ENCODE results near the gene NRGN.

NRGN gene

DNA sequence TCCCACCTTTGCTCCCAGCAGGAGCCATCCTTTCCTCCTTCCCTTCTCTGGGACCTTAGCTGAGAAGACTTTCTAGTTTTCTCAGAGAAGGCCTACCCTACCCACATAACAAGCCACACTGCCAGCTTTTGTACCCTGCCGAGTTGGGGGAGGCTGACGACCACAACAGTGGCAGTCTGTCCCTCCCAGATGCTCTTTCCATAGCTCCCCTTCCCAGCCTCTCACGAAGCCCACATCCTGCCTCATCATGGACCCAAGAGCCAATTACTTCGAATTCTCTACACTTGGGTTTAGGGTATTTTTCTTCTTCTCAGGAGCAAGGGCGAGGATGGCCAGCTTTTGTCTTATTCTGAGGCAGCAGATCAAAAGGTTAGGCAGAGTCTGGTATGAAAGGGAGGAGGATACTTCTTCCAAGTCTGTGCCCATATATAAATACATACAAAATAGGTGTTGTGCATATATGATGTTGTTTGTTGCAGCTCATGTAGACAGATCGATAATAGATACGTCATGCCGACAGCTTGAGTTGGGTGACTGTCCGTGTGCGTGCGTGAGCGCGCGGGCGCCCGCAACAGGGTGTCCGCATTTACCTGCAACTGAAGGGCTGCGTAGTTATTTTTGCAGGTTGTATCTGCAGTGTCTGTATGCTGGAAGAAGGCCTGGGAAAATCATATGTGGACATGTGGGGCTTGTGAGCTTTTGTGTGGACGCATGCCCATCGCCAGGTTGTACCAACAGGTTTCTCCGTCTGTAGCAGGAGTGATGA, 846 bp upstream of the NRGN start:
- DNase-seq (ENCODE audit: low spot score) (no peak), FAIRE-seq (no peak)

DNA sequence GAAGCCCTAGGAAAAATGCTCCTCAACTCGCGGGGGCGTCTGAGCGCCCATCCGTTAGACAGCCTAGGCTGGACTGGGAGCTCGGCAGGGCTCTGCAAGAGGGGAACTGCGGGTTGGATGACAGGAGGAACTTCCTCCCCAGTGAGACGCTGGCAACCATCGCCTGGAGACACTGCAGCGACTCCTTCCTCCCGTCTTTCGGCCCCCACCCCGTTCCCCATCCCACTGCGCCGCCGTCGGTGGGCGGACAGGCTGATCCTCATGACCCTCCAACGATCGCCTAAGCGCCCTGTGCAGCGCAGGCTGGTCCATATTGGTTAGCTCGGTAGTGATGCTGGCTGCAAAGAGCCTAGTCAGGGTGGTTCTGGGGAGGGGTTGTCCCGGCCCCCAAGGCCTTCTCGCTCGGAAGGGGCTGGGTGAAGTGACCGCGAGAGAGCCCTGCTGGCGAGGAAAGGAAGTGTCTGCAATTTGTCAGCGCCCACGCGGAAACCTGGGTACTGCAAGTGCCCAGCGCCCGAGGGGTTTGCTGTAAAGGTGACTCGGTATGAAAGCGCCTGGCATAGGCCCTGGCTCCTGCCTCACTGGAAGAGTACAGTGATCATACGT, 638 bp downstream of the NRGN start:
- DNase-seq (ENCODE audit: low spot score) (no peak), FAIRE-seq (no peak)

GRCh38 chr11:124742555-124742954, 2.8 kb downstream of the NRGN start:
- FAIRE-seq (no peak), DNase-seq (ENCODE audit: low spot score) (no peak)

DNA sequence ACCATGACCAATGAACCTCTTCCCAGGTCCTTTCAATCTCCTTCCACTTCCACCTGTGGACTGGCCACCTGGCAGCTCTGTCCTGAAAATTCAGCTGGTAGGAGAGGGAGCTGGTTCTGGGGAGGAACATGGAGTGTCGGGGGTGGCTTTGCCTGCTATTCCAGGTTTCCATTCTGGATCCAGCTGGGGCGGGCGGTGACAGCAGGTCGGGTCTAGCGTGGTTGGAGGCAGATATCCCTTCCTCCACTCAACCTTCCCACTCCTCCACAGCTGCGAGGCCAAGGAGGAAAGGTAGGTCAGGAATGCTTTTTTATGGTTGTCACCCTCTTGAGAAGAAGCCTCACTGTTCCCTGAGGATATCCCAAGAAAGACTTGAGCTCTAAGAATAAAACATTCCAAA, 3.3 kb downstream of the NRGN start:
- DNase-seq (ENCODE audit: low spot score) (no peak), FAIRE-seq (no peak)

DNA sequence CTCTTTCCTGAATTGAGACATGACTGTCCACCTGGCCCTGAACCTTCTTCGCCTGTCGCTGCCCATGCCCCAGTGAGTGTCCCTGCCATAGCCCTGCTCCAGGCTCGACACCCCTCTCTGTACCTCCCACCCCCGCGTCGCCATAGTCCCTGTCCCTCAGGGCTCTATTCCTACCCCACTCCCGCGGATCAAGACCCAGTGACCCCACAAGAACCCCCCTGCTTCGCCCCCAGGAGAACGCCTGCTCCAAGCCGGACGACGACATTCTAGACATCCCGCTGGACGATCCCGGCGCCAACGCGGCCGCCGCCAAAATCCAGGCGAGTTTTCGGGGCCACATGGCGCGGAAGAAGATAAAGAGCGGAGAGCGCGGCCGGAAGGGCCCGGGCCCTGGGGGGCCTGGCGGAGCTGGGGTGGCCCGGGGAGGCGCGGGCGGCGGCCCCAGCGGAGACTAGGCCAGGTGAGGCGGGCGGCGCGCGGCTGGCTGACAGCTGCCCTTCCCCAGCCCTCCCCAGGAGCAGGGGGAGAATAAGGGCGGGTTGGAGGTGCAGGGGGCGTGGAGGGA, 5.6 kb downstream of the NRGN start:
- no peak for DNase-seq (ENCODE audit: low spot score)
- FAIRE-seq, result no peak

GRCh38 chr11:124745835-124746620, 6.3 kb downstream of the NRGN start:
- DNase-seq (ENCODE audit: low spot score) (no peak), FAIRE-seq (no peak)

GRCh38 chr11:124746621-124747243, 7.0 kb downstream of the NRGN start:
- FAIRE-seq (no peak), DNase-seq (ENCODE audit: low spot score) (peak; percentile 67)

DNA sequence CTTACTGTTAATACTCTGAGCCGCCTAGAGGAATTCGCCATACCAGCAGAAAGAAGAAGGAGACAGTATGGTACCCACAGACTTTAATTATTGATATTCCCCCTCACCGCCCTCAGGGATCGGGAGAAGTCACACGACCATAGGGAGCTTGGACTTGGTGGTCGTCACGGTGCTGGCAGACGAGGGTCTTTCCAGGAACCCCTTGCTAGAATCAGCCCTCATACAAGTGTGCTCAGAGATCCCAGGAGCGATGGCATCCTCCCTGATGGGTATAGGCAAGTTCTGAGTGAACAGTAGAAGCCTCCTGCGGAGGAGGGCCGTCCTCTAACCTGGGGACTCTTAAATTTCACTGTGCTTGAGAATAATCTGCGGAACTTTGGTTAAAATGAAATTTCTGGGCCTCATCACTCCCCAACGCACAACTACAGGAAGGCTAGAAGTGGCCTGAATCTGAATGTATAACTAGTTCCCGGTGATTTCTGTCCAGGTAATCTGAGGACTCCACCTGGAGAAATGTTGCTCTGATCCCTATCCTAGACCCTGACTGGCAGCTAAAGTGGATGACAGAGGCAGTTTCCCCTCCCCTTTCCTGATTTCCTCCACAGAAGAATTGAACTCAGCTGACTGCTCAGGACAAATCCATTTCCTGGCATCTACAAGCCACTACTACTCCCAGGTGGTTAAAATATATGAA, 7.8 kb downstream of the NRGN start:
- FAIRE-seq, result no peak
- DNase-seq (ENCODE audit: low spot score), result no peak

GRCh38 chr11:124748100-124748418, 8.3 kb downstream of the NRGN start:
- no peak for FAIRE-seq
- DNase-seq (ENCODE audit: low spot score), result no peak

GRCh38 chr11:124748481-124749343, 9.0 kb downstream of the NRGN start:
- DNase-seq (ENCODE audit: low spot score) (peak; percentile 71), FAIRE-seq (no peak)

DNA sequence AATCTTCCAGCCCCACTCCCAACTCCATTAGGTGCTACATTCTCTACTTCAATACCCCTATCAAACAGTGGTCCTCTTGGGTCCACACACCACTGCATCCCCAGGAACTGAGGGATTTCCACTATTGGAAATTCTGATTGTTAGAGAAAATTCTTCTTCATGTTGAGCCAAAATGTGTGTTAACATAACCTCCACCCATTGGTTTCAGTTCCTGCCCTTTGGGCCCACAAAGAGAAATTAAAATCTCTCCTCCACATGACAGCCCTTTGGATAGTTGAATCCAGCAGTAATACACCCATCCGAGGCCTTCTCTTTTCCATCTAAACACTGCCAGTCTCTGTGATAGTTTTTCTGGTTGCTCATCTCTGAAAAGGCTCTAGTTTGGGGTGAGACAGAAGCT, 10.2 kb downstream of the NRGN start:
- DNase-seq (ENCODE audit: low spot score), result no peak
- FAIRE-seq, result no peak

GRCh38 chr11:124751391-124751740, 11.6 kb downstream of the NRGN start:
- FAIRE-seq, result no peak
- no peak for DNase-seq (ENCODE audit: low spot score)

- DNase-seq (ENCODE audit: low spot score) (no peak), FAIRE-seq (no peak)
Measured at GRCh38 chr11:124751741-124752470, 12.2 kb downstream of the NRGN start, which contains the start of gene VSIG2. TSS of gene VSIG2 (minus strand) at chr11:124752255. CDS start at chr11:124752137, 118 bp downstream.

DNA sequence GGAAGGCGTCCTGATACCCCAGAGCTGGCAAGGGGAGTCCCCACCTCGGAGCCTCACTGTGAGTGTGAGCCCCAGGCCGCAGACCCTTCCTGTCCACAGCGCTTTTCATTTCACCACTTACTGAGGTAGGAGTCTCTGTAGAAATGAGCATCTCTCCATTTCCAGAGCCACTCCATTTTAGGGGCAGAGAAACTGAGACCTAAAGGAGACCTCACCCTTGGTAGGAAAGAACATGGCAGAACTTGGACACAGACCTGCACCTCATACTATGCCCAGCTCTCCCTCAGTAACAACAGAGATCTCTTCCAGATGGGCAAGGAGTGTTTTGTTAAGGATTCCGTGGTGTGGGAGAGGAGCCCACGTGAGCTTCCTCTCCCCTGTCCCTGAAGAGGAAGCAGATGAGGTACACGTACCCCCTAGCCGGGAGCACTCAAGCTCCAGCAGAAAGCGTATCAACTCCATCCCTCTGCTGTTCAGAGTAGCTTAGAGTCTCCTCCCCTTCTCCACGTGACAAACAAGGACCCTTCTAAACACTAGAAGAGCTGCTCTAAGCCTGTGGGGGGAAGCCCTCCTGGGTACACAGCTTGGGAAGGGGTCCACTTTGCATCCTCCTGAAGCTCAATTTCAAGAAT, 12.8 kb downstream of the NRGN start:
- no peak for DNase-seq (ENCODE audit: low spot score)
- no peak for FAIRE-seq

GRCh38 chr11:124753205-124753604, 13.5 kb downstream of the NRGN start:
- FAIRE-seq (no peak), DNase-seq (ENCODE audit: low spot score) (no peak)

DNA sequence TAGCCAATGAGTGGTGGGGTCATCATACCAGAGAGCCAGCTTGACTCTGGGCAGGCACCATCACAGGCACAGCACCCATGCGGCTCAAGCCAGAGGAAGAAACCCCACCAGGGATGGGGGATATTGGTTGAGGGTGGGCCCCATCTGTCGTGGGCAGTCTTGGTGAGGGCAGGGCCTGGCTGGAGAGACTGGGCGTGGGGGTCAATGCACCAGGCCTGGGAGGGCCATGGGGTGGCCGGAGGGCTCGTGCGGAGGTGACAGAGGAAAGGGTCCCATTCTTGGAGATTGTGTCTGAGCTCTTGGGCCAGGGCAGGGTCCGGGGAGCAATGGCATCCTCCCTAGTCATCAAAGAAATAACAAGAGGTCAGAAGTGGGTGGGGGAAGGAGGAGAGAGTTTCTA, 13.9 kb downstream of the NRGN start:
- DNase-seq (ENCODE audit: low spot score), result no peak
- no peak for FAIRE-seq

DNA sequence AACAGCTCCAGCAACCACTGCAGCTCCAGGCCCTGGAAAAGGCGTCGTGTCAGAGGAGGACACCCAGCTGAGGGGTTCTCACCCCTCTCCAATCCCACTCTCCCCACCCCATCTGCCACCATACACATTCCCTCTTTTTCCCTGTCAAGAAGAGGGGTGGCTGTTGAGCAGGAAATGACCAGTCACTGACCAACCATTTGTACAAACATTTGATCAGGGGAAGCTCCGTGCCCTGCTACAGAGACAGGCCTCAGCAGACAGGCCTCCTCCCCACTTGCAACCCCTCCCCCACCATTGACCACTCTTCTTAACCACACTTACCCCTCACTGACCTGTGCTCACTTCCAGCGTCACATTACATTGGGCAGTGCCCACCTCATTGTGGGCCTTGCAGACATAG, 14.6 kb downstream of the NRGN start:
- no peak for FAIRE-seq
- peak; percentile 52 for DNase-seq (ENCODE audit: low spot score)

GRCh38 chr11:124754710-124755109, 15.0 kb downstream of the NRGN start:
- FAIRE-seq (no peak), DNase-seq (ENCODE audit: low spot score) (peak; percentile 12)

Data from RCC 7860 (cell line).